NCI-H187 treated with DMSO at 0.1 percent for 48 hours (cell line): ENCODE results near the gene GON7.
A peak's percentile ranks its signal among the peaks of the same experiment; 100 is the strongest.
"Not testable (repeated sequence)": the region's sequence is repeated elsewhere in the genome, so short reads cannot be mapped to it uniquely, and the experiment has no call there.

Experiments used
- DNase-seq: peaks from one replicate; lab custom pipeline; 2025; lab: John Stamatoyannopoulos, UW

The GON7 gene

GRCh38 chr14:93206793-93207467, at the start of gene GON7, which contains the start of gene UBR7:
Gene GON7 (minus strand): TSS chr14:93207065. CDS start chr14:93207037, 28 bp downstream.
Gene UBR7 (plus strand): TSS chr14:93207256. CDS start chr14:93207292, 36 bp downstream.
- peak; percentile 96 for DNase-seq

GRCh38 chr14:93249128-93249831, 42.4 kb upstream of the GON7 start:
- DNase-seq, result no peak

- no peak for DNase-seq
Measured at GRCh38 chr14:93246534-93246933, 39.7 kb upstream of the GON7 start.

- no peak for DNase-seq
Measured at GRCh38 chr14:93245764-93246420, 39.0 kb upstream of the GON7 start.

GRCh38 chr14:93240678-93241000, 33.8 kb upstream of the GON7 start:
- DNase-seq, result no peak

- DNase-seq, result no peak
Measured at GRCh38 chr14:93239869-93240677, 33.2 kb upstream of the GON7 start.

GRCh38 chr14:93234798-93235197, 27.9 kb upstream of the GON7 start:
- DNase-seq, result no peak

- not testable (repeated sequence) for DNase-seq
Measured at GRCh38 chr14:93233078-93233477, 26.2 kb upstream of the GON7 start.

- no peak for DNase-seq
Measured at GRCh38 chr14:93232159-93232558, 25.3 kb upstream of the GON7 start.

GRCh38 chr14:93231129-93231979, 24.5 kb upstream of the GON7 start:
- no peak for DNase-seq

- no peak for DNase-seq
Measured at GRCh38 chr14:93230539-93230938, 23.7 kb upstream of the GON7 start.

- no peak for DNase-seq
Measured at GRCh38 chr14:93228550-93228949, 21.7 kb upstream of the GON7 start.

GRCh38 chr14:93223565-93223964, 16.7 kb upstream of the GON7 start:
- DNase-seq, result no peak

- DNase-seq, result no peak
Measured at GRCh38 chr14:93220509-93220908, 13.6 kb upstream of the GON7 start.

- DNase-seq, result no peak
Measured at GRCh38 chr14:93219103-93219726, 12.3 kb upstream of the GON7 start.

- DNase-seq, result no peak
Measured at GRCh38 chr14:93214598-93214997, 7.7 kb upstream of the GON7 start.

GRCh38 chr14:93212432-93212831, 5.6 kb upstream of the GON7 start:
- DNase-seq, result no peak

GRCh38 chr14:93207468-93208308, 823 bp upstream of the GON7 start:
- no peak for DNase-seq

- no peak for DNase-seq
Measured at GRCh38 chr14:93201155-93201704, 5.6 kb downstream of the GON7 start.

GRCh38 chr14:93200553-93200952, 6.3 kb downstream of the GON7 start:
- DNase-seq, result no peak
